Activated naive CD8-positive, alpha-beta T cell treated with anti-CD3 and anti-CD28 coated beads, Interleukin-2, amount 10 ng/mL, durations not matched to agents 7 days and 5 days (primary cell): ENCODE measurements around the gene STATH. TPM values are rescaled to one million over a fixed set of nuclear protein-coding genes. Genes with fewer than 3 reads are reported as not detected.
"Not testable (repeated sequence)": the region's sequence is repeated elsewhere in the genome, so short reads cannot be mapped to it uniquely, and the experiment has no call there.

Experiments used
- ATAC-seq: fragments of 150-1000 bp; cut with Tn5 transposase; one replicate; pipeline ENCODE4 v1.10.0; 2021; ENCODE audit warnings: low read depth, moderate library complexity
- POLR2A ChIA-PET: fragments of 350-600 bp; sonication (Branson Sonifier 250); formaldehyde crosslinking; loops from one replicate; lab custom pipeline; 2021; ENCODE audit warnings: antibody characterized with exemption; lab: Charles Lee
- DNase-seq: peaks from one replicate; pipeline ENCODE4 v3.0.0; 2021
- H3K27ac Mint-ChIP-seq: one replicate; pipeline ENCODE4 v1.8.0; 2022; ENCODE audit warnings: mild to moderate bottlenecking, mixed read lengths
- H3K27me3 Mint-ChIP-seq: one replicate; pipeline ENCODE4 v1.8.0; 2022; ENCODE audit warnings: mild to moderate bottlenecking, moderate library complexity, mixed read lengths
- H3K36me3 Mint-ChIP-seq: one replicate; pipeline ENCODE4 v1.8.0; 2021; ENCODE audit warnings: mild to moderate bottlenecking, mixed read lengths
- H3K4me1 Mint-ChIP-seq: one replicate; pipeline ENCODE4 v1.8.0; 2021; ENCODE audit warnings: mixed read lengths
- H3K4me3 Mint-ChIP-seq: one replicate; pipeline ENCODE4 v1.8.0; 2022; ENCODE audit warnings: mild to moderate bottlenecking, moderate library complexity, mixed read lengths
- H3K9me3 Mint-ChIP-seq: one replicate; pipeline ENCODE4 v1.8.0; 2021; ENCODE audit warnings: mixed read lengths
- total RNA-seq, 2 experiments: library from RNA; stranded (reverse); gene quantifications; one replicate each; pipeline ENCODE4 v1.2.3, GENCODE V29; 2021

STATH gene
- total RNA-seq, 2 experiments from 2014 or later = not detected

DNA sequence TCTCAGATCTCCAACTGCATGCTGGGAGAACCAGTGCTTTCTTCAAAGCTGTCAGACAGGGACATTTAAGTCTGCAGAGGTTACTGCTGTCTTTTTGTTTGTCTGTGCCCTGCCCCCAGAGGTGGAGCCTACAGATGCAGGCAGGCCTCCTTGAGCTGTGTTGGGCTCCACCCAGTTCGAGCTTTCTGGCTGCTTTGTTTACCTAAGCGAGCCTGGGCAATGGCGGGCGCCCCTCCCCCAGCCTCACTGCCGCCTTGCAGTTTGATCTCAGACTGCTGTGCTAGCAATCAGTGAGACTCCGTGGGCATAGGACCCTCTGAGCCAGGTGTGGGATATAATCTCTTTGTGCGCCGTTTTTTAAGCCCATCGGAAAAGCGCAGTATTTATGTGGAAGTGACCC lies 23.2 kb downstream of the STATH start:
- H3K4me3 Mint-ChIP-seq, H3K27ac Mint-ChIP-seq, POLR2A ChIA-PET, H3K36me3 Mint-ChIP-seq, DNase-seq, H3K4me1 Mint-ChIP-seq, H3K27me3 Mint-ChIP-seq, H3K9me3 Mint-ChIP-seq, ATAC-seq: not testable (repeated sequence)

DNA sequence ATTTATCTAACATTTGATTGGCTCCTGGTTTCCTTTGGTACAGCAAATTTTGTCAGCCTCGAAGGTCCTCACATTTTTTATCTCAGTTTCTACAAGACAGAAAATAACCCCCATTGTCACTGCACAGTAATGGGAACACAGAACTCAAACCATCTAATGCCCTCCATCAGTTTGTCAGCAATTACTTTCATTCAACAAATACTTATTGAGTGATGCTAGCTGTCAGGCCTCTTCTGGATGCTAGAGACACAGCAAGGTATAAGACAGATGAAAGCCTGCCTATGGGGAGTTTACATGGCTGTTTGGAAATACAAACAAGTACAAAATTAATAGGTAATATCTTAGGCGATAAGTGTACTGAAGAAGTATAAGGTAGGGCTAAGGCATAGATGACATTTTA lies 27.5 kb downstream of the STATH start:
- no peaks in the 10 kb centered on the region for H3K27me3 Mint-ChIP-seq
- H3K4me3 Mint-ChIP-seq = no peak overlapping the region
- H3K27ac Mint-ChIP-seq = no peak overlapping the region
- H3K4me1 Mint-ChIP-seq = no peaks in the 10 kb centered on the region
- H3K9me3 Mint-ChIP-seq = no peaks in the 10 kb centered on the region
- no peak for DNase-seq
- no peaks in the 10 kb centered on the region for H3K36me3 Mint-ChIP-seq
- no peak for ATAC-seq
- POLR2A ChIA-PET = no interaction called here

DNA sequence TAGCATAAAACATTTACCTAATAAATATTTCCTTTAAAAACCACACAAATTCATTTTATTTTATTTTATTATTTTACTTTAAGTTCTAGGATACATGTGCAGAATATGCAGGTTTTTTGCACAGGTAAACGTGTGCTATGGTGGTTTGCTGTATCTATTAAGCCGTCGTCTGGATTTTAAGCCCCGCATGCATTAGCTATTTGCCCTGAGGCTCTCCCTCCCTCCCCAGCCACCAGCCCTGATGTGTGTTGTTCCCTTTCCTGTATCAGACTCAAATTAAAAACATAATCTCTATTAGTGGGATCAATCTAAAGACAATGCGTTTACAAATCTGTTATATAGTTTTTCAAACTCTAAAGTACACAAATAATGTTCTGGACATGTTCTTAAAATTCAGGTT lies 31.2 kb downstream of the STATH start:
- no peaks in the 10 kb centered on the region for H3K36me3 Mint-ChIP-seq
- no peaks in the 10 kb centered on the region for H3K4me1 Mint-ChIP-seq
- H3K4me3 Mint-ChIP-seq = no peak overlapping the region
- POLR2A ChIA-PET = no interaction called here
- no peaks in the 10 kb centered on the region for H3K27me3 Mint-ChIP-seq
- no peak overlapping the region for H3K27ac Mint-ChIP-seq
- ATAC-seq (no peak), DNase-seq (no peak)
- H3K9me3 Mint-ChIP-seq = no peaks in the 10 kb centered on the region

DNA sequence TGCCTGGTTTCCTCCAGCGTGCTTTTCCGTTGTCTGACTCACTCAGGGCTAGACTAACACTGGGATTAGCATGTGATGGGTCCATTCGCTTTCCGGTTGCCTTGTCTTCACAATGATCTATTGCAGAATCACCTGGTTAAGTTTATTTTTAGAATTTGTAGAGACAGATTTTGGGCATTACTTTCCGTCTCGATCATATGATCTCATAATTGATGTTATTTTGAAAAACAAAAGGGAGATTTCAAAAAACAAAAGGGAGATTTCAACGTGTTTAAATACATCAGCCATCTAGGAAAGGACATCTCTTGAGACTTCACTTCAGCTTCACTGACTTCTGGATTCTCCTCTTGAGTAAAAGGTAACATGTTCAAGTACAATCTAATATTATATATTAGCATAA lies 32.4 kb downstream of the STATH start, which contains the start of gene HTN3:
Gene HTN3 (plus strand): TSS at position 301 of the 400 bp plus-strand sequence. CDS start 2,282 bp downstream, outside the sequence.
- DNase-seq, H3K4me1 Mint-ChIP-seq, H3K27ac Mint-ChIP-seq, H3K27me3 Mint-ChIP-seq, ATAC-seq, H3K4me3 Mint-ChIP-seq, H3K9me3 Mint-ChIP-seq, H3K36me3 Mint-ChIP-seq, POLR2A ChIA-PET: not testable (repeated sequence)

DNA sequence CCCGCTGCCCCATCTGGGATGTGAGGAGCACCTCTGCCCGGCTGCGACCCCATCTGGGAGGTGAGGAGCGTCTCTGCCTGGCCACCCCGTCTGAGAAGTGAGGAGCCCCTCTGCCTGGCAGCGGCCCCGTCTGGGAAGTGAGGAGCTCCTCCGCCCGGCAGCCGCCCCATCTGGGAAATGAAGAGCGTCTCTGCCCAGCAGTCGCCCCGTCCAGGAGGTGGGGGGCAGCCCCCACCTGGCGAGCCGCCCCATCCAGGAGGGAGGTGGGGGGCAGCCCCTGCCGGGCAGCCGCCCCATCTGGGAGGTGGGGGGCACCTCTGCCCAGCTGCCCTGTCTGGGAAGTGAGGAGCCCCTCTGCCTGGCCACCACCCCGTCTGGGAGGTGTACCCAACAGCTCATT lies 41.8 kb downstream of the STATH start:
- H3K4me1 Mint-ChIP-seq, POLR2A ChIA-PET, H3K27me3 Mint-ChIP-seq, H3K9me3 Mint-ChIP-seq, H3K4me3 Mint-ChIP-seq, ATAC-seq, DNase-seq, H3K36me3 Mint-ChIP-seq, H3K27ac Mint-ChIP-seq: not testable (repeated sequence)

DNA sequence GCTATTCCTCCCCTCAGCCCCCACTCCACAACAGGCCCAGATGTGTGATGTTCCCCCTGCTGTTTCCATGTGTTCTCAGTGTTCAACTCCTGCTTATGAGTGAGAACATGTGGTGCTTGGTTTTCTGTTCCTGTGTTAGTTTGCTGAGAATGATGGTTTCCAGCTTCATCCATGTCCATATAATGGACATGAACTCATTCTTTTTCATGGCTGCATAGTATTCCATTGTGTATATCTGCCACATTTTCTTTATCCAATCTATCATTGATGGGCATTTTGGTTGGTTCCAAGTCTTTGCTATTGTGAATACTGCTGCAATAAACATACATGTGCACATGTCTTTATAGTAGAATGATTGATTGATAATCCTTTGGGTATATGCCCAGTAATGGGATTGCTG lies 44.2 kb downstream of the STATH start:
- H3K27ac Mint-ChIP-seq, H3K9me3 Mint-ChIP-seq, H3K27me3 Mint-ChIP-seq, ATAC-seq, H3K36me3 Mint-ChIP-seq, POLR2A ChIA-PET, H3K4me3 Mint-ChIP-seq, DNase-seq, H3K4me1 Mint-ChIP-seq: not testable (repeated sequence)

DNA sequence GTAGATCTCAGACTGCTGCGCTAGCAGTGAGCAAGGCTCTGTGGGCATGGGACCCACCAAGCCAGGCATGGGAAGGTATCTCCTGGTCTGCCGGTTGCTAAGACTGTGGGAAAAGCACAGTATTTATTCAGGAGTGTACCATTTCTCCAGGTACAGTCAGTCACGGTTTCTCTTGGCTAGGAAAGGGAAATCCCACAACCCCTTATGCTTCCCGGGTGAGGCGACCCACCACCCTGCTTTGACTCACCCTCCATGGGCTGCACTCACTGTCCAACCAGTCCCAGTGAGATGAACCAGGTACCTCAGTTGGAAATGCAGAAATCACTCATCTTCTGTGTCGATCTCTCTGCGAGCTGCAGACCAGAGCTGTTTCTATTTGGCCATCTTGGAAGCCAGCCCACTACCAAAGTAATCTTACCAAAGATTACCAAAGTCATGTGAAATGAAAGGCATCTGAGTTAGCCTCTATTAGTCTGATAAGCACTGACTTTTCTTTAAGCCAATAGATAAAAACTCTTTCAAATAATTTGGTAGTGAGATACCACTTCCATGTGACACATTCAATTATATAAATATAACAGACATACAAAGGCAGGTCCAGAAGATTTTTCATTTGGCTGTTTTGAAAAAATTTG lies 46.0 kb downstream of the STATH start:
- no peaks in the 10 kb centered on the region for H3K4me1 Mint-ChIP-seq
- no peak for DNase-seq
- peaks cover 4% of the 10 kb centered on the region for H3K9me3 Mint-ChIP-seq
- ATAC-seq = no peak
- H3K36me3 Mint-ChIP-seq = no peaks in the 10 kb centered on the region
- H3K4me3 Mint-ChIP-seq = no peak overlapping the region
- no peak overlapping the region for H3K27ac Mint-ChIP-seq
- POLR2A ChIA-PET = no interaction called here
- no peaks in the 10 kb centered on the region for H3K27me3 Mint-ChIP-seq

DNA sequence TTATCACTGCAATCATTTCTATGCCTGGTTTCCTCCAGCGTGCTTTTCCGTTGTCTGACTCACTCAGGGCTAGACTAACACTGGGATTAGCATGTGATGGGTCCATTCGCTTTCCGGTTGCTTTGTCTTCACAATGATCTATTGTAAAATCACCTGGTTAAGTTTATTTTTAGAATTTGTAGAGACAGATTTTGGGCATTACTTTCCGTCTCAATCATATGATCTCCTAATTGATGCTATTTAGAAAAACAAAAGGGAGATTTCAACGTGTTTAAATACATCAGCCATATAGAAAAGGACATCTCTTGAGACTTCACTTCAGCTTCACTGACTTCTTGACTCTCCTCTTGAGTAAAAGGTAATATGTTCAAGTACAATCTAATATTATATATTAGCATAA lies 54.4 kb downstream of the STATH start, which contains the start of gene HTN1:
Gene HTN1 (plus strand): TSS at position 301 of the 400 bp plus-strand sequence. CDS start 2,639 bp downstream, outside the sequence.
- H3K27ac Mint-ChIP-seq, H3K4me3 Mint-ChIP-seq, H3K36me3 Mint-ChIP-seq, ATAC-seq, H3K9me3 Mint-ChIP-seq, DNase-seq, POLR2A ChIA-PET, H3K4me1 Mint-ChIP-seq, H3K27me3 Mint-ChIP-seq: not testable (repeated sequence)

Other genes starting within 250 kb of the STATH start
- gene SULT1B1, start 235.3 kb upstream of the STATH start, total RNA-seq = 1 to 10 TPM; 2.0 to 2.8 TPM
- not detected for gene SULT1E1, start 135.8 kb upstream of the STATH start, total RNA-seq
- gene CSN1S1, start 64.9 kb upstream of the STATH start, total RNA-seq = not detected
- gene CSN2, start 30.2 kb upstream of the STATH start, total RNA-seq = not detected
- gene HTN3, start 32.5 kb downstream of the STATH start, total RNA-seq = not detected
- gene HTN1, start 54.5 kb downstream of the STATH start, total RNA-seq = not detected
- not detected for gene PRR27, start 158.3 kb downstream of the STATH start, total RNA-seq
- gene ODAM, start 199.8 kb downstream of the STATH start, total RNA-seq = not detected
- not detected for gene FDCSP, start 230.2 kb downstream of the STATH start, total RNA-seq
- not detected for gene CSN3, start 246.6 kb downstream of the STATH start, total RNA-seq